IMR-90 (cell line): ENCODE measurements around the gene H2BW1. TPM values are rescaled to one million over a fixed set of nuclear protein-coding genes. Genes with fewer than 3 reads are reported as not detected.

Source experiments
- ATAC-seq: fragments of 200-7000 bp; cut with Tn5 transposase; 2 replicates; pipeline ENCODE4 v1.9.1; 2020; ENCODE audit warnings: low read depth, mild to moderate bottlenecking, moderate library complexity
- BruUV-seq: library from RNA; stranded (reverse); fragments of 400-500 nt; replicated peaks from 2 replicates; lab custom pipeline; 2021; lab: Mats Ljungman, UMichigan
- CTCF ChIA-PET: fragments of 300-600 bp; formaldehyde crosslinking; extraction: SDS; loops from one replicate; lab custom pipeline; 2021; ENCODE audit warnings: antibody characterized with exemption; lab: Yijun Ruan, JAX
- POLR2A ChIA-PET: fragments of 300-600 bp; sonication (Branson Sonifier 250); formaldehyde crosslinking; loops from one replicate; lab custom pipeline; 2022; ENCODE audit warnings: antibody characterized with exemption; ENCODE audit not compliant: unreplicated experiment; lab: Charles Lee
- DNase-seq: peaks from one replicate; pipeline ENCODE4 v3.0.0; 2013
- H2AFZ ChIP-seq: replicated peaks from 2 replicates; pipeline ENCODE3; 2013; ENCODE audit warnings: low read length, mild to moderate bottlenecking; ENCODE audit not compliant: poor library complexity
- H2AK5ac ChIP-seq: 2 replicates; pipeline ENCODE4 v1.6.1; 2013; ENCODE audit warnings: low read depth, low read length, inconsistent platforms
- H2AK9ac ChIP-seq: replicated peaks from 2 replicates; pipeline ENCODE3; 2013; ENCODE audit warnings: mild to moderate bottlenecking, low read depth, low read length, moderate library complexity; ENCODE audit not compliant: poor library complexity
- H2BK120ac ChIP-seq: 2 replicates; pipeline ENCODE4 v1.6.1; 2013; ENCODE audit warnings: low read depth, low read length, inconsistent platforms
- H2BK15ac ChIP-seq: 3 replicates; pipeline ENCODE4 v1.6.1; 2013; ENCODE audit warnings: low read depth, low read length, inconsistent platforms
- H2BK20ac ChIP-seq: 2 replicates; pipeline ENCODE4 v1.6.1; 2013; ENCODE audit warnings: low read depth, mild to moderate bottlenecking, inconsistent platforms, low read length, moderate library complexity
- H2BK5ac ChIP-seq: 2 replicates; pipeline ENCODE4 v1.6.1; 2013; ENCODE audit warnings: mild to moderate bottlenecking, low read depth, low read length, inconsistent platforms; ENCODE audit not compliant: poor library complexity, severe bottlenecking
- H3K14ac ChIP-seq: replicated peaks from 2 replicates; pipeline ENCODE4 v1.6.1; 2013; ENCODE audit warnings: low read depth, low read length, inconsistent platforms
- H3K18ac ChIP-seq: 2 replicates; pipeline ENCODE4 v1.6.1; 2013; ENCODE audit warnings: low read depth, low read length, control low read depth
- H3K23ac ChIP-seq: 2 replicates; pipeline ENCODE4 v1.6.1; 2013; ENCODE audit warnings: low read depth, low read length, inconsistent platforms
- H3K27ac ChIP-seq: 2 replicates; pipeline ENCODE4 v1.5.1; 2013; ENCODE audit warnings: mild to moderate bottlenecking, control low read depth, low read length; ENCODE audit not compliant: insufficient read depth
- H3K27me3 ChIP-seq: 2 replicates; pipeline ENCODE4 v1.6.1; 2013; ENCODE audit warnings: low read length; ENCODE audit not compliant: control insufficient read depth, insufficient read depth
- H3K36me3 ChIP-seq: 2 replicates; pipeline ENCODE4 v1.6.1; 2013; ENCODE audit warnings: low read length, mixed read lengths; ENCODE audit not compliant: control insufficient read depth, insufficient read depth
- H3K4ac ChIP-seq: 2 replicates; pipeline ENCODE4 v1.6.1; 2013; ENCODE audit warnings: low read depth, low read length, inconsistent platforms
- H3K4me1 ChIP-seq: 2 replicates; pipeline ENCODE4 v1.6.1; 2013; ENCODE audit warnings: low read length, mixed read lengths; ENCODE audit not compliant: control insufficient read depth, insufficient read depth
- H3K4me2 ChIP-seq: 2 replicates; pipeline ENCODE4 v1.6.1; 2013; ENCODE audit warnings: low read depth, mild to moderate bottlenecking, control low read depth, low read length, moderate library complexity
- H3K4me3 ChIP-seq: 2 replicates; pipeline ENCODE4 v1.5.1; 2013; ENCODE audit warnings: low read depth, mild to moderate bottlenecking, control low read depth, low read length, moderate library complexity; ENCODE audit not compliant: insufficient read depth
- H3K56ac ChIP-seq: 2 replicates; pipeline ENCODE4 v1.6.1; 2013; ENCODE audit warnings: low read length, inconsistent platforms; ENCODE audit not compliant: insufficient read depth; ENCODE audit errors: extremely low read depth
- H3K79me1 ChIP-seq, 2 experiments: 2 replicates each; pipeline ENCODE4 v1.6.1; 2013; ENCODE audit warnings: low read length in 2 of 2, inconsistent platforms in 1 of 2, low read depth in 1 of 2
- H3K9ac ChIP-seq: 2 replicates; pipeline ENCODE4 v1.6.1; 2013; ENCODE audit warnings: low read depth, low read length, control low read depth
- H3K9me1 ChIP-seq: 2 replicates; pipeline ENCODE4 v1.6.1; 2013; ENCODE audit warnings: low read length, inconsistent platforms; ENCODE audit not compliant: insufficient read depth
- H3K9me3 ChIP-seq: 2 replicates; pipeline ENCODE4 v1.6.1; 2013; ENCODE audit warnings: low read length; ENCODE audit not compliant: control insufficient read depth, insufficient read depth
- H4K20me1 ChIP-seq: 2 replicates; pipeline ENCODE4 v1.6.1; 2013; ENCODE audit warnings: low read length, inconsistent platforms; ENCODE audit not compliant: insufficient read depth
- H4K5ac ChIP-seq: 2 replicates; pipeline ENCODE4 v1.6.1; 2013; ENCODE audit warnings: mild to moderate bottlenecking, low read depth, low read length, control low read depth
- H4K8ac ChIP-seq, 2 experiments: 2 replicates each; pipeline ENCODE4 v1.6.1; 2013; ENCODE audit warnings: low read depth in 2 of 2, low read length in 2 of 2, control low read depth in 1 of 2, inconsistent platforms in 1 of 2
- H4K91ac ChIP-seq: 2 replicates; pipeline ENCODE4 v1.6.1; 2013; ENCODE audit warnings: low read depth, low read length, inconsistent platforms; ENCODE audit not compliant: insufficient read depth
- BHLHE40 ChIP-seq: fragments of 150-350 bp; IDR thresholded peaks from 2 replicates; pipeline ENCODE4 v1.6.1; 2016; ENCODE audit warnings: mild to moderate bottlenecking, low read depth, low read length
- CEBPB ChIP-seq: IDR thresholded peaks from 2 replicates; pipeline ENCODE4 v1.6.1; 2012; ENCODE audit warnings: low read depth, low read length, improper control_type of control experiment
- CHD1 ChIP-seq: IDR thresholded peaks from 2 replicates; pipeline ENCODE4 v1.6.1; 2012; ENCODE audit warnings: low read depth, low read length, improper control_type of control experiment
- FOS ChIP-seq: fragments of 150-350 bp; IDR thresholded peaks from 2 replicates; pipeline ENCODE4 v1.6.1; 2016; ENCODE audit warnings: low read depth, low read length
- MAFK ChIP-seq: IDR thresholded peaks from 2 replicates; pipeline ENCODE4 v1.6.1; 2012; ENCODE audit warnings: low read depth, low read length, improper control_type of control experiment
- MAZ ChIP-seq: IDR thresholded peaks from 2 replicates; pipeline ENCODE4 v1.6.1; 2012; ENCODE audit warnings: low read depth, mild to moderate bottlenecking, low read length, improper control_type of control experiment, moderate library complexity, borderline replicate concordance
- MXI1 ChIP-seq: IDR thresholded peaks from 2 replicates; pipeline ENCODE4 v1.6.1; 2012; ENCODE audit warnings: low read depth, mild to moderate bottlenecking, low read length, moderate library complexity, borderline replicate concordance
- NFE2L2 ChIP-seq: fragments of 150-350 bp; IDR thresholded peaks from 2 replicates; pipeline ENCODE4 v1.6.1; 2016; ENCODE audit warnings: low read depth, mild to moderate bottlenecking, low read length
- POLR2A ChIP-seq: IDR thresholded peaks from 2 replicates; pipeline ENCODE4 v1.6.1; 2012; ENCODE audit warnings: mild to moderate bottlenecking, low read depth, low read length
- RAD21 ChIP-seq: IDR thresholded peaks from 2 replicates; pipeline ENCODE4 v1.6.1; 2012; ENCODE audit warnings: low read length, improper control_type of control experiment
- RCOR1 ChIP-seq: IDR thresholded peaks from 2 replicates; pipeline ENCODE4 v1.6.1; 2012; ENCODE audit warnings: mild to moderate bottlenecking, low read length, improper control_type of control experiment; ENCODE audit not compliant: insufficient replicate concordance
- RFX5 ChIP-seq: IDR thresholded peaks from 2 replicates; pipeline ENCODE4 v1.8.0; 2012; ENCODE audit warnings: low read depth, mild to moderate bottlenecking, low read length, moderate library complexity
- SMC3 ChIP-seq: fragments of 150-350 bp; IDR thresholded peaks from 2 replicates; pipeline ENCODE4 v1.6.1; 2016; ENCODE audit warnings: low read depth, mild to moderate bottlenecking, antibody characterized with exemption, low read length, moderate library complexity
- WGBS, 2 experiments: methylation state at CpG; one replicate each; pipeline versions ENCODE4 v1.1.5 to v1.1.7; 2013; ENCODE audit warnings: missing lambda C conversion rate in 2 of 2; ENCODE audit not compliant: insufficient read length in 1 of 2; ENCODE audit errors: extremely low coverage in 2 of 2; 5-methylcytosine and 5-hydroxymethylcytosine counted together
- dilution Hi-C: fragments of 300-500 bp; cut with HindIII; formaldehyde crosslinking; loops from one replicate; pipeline ENCODE4 v1.14.3; 2018; ENCODE audit warnings: low sequenced_read_pairs; ENCODE audit not compliant: unreplicated experiment
- in situ Hi-C: fragments of 300-500 bp; cut with MboI; formaldehyde crosslinking; loops from 3 replicates; pipeline ENCODE4 v1.14.3; 2019; ENCODE audit warnings: low sequenced_read_pairs, inconsistent platforms, mixed read lengths
- intact Hi-C: fragments of 100-400 bp; cut with micrococcal nuclease; formaldehyde crosslinking; loops from 2 replicates; pipeline ENCODE4 v1.10.0; 2022
- polyA plus RNA-seq, 3 experiments: library from polyadenylated mRNA; depleted of rRNA; stranded (reverse); fragments of >200 nt; gene quantifications; 2 replicates each; pipeline ENCODE4 v1.2.3, GENCODE V29; 2012; ENCODE audit warnings: low replicate concordance in 1 of 3
- total RNA-seq: library from RNA; depleted of rRNA; stranded (reverse); fragments of >200 nt; gene quantifications from 2 replicates; pipeline ENCODE4 v1.2.3, GENCODE V29; 2012
- TF ChIP-seq, protein P1 (sequence below): conservative IDR thresholded peaks from 2 replicates; pipeline ENCODE4 v1.5.1; 2012; ENCODE audit warnings: mild to moderate bottlenecking, low read depth, low read length, improper control_type of control experiment
- TF ChIP-seq, protein P2 (sequence below): fragments of 150-350 bp; IDR thresholded peaks from 2 replicates; pipeline ENCODE4 v1.6.1; 2016; ENCODE audit warnings: low read depth, mild to moderate bottlenecking, low read length, moderate library complexity, borderline replicate concordance
- TF ChIP-seq, protein P3 (sequence below): fragments of 150-350 bp; IDR thresholded peaks from 2 replicates; pipeline ENCODE4 v1.6.1; 2017; ENCODE audit warnings: mild to moderate bottlenecking, antibody characterized with exemption, low read length, low read depth

H2BW1 gene
- total and polyA plus RNA-seq, 2 of the 4 experiments (the other 2 are of a cell fraction): not detected

DNA sequence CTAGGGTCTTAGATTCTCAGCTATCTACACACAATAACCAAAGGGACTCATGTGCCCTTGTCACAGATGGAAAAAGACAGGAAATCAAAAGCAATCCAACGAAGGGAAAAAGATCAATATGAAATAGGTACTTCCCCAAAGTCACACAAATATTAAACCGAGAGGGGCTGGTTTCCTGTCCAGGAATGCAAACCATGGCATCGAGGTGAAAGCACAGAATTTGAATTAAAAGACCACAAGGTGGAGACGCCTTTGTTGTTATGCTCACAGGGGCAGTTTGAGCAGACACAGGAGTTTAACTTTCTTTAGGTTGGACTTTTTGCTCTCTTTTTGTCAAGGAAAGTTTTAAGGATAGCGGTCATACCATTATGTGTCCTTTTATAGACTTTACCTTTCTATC lies 14.3 kb downstream of the H2BW1 start:
- Histone ChIP-seq H4K5ac (no peak overlapping the region), H3K79me1 (no peaks in the 10 kb centered on the region)

More for the DNA sequence above, 14.3 kb downstream of the H2BW1 start:
- in situ Hi-C loops (no loop called here), intact Hi-C loops (no loop called here), dilution Hi-C loops (no loop called here)
- Histone ChIP-seq H3K4me3 (no peak overlapping the region), H2BK15ac (no peak overlapping the region), H2BK20ac (no peak overlapping the region), H4K8ac (no peak overlapping the region), H2BK5ac (no peak overlapping the region), H2AK5ac (no peak overlapping the region), H4K20me1 (no peaks in the 10 kb centered on the region), H3K56ac (no peak overlapping the region), H2AK9ac (no peak overlapping the region), H3K14ac (no peak overlapping the region), H4K91ac (no peak overlapping the region), H3K4me1 (no peaks in the 10 kb centered on the region), H3K18ac (no peak overlapping the region), H2AFZ (no peak overlapping the region), H3K9me3 (no peaks in the 10 kb centered on the region), H3K36me3 (no peaks in the 10 kb centered on the region), H3K4me2 (no peak overlapping the region), H3K27me3 (peaks cover 24% of the 10 kb centered on the region), H3K27ac (no peak overlapping the region), H3K9ac (no peak overlapping the region), H3K9me1 (no peaks in the 10 kb centered on the region), H3K4ac (no peak overlapping the region), H2BK120ac (no peak overlapping the region), H3K23ac (no peak overlapping the region)
- ATAC-seq: no peak
- no TSS peak for BruUV-seq
- ChIA-PET POLR2A (no interaction called here), CTCF (no interaction called here)
- DNase-seq: no peak
- no peak for TF ChIP-seq FOS
- TF ChIP-seq, protein P1, sequence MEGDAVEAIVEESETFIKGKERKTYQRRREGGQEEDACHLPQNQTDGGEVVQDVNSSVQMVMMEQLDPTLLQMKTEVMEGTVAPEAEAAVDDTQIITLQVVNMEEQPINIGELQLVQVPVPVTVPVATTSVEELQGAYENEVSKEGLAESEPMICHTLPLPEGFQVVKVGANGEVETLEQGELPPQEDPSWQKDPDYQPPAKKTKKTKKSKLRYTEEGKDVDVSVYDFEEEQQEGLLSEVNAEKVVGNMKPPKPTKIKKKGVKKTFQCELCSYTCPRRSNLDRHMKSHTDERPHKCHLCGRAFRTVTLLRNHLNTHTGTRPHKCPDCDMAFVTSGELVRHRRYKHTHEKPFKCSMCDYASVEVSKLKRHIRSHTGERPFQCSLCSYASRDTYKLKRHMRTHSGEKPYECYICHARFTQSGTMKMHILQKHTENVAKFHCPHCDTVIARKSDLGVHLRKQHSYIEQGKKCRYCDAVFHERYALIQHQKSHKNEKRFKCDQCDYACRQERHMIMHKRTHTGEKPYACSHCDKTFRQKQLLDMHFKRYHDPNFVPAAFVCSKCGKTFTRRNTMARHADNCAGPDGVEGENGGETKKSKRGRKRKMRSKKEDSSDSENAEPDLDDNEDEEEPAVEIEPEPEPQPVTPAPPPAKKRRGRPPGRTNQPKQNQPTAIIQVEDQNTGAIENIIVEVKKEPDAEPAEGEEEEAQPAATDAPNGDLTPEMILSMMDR: no peak
- TF ChIP-seq CHD1: no peak
- TF ChIP-seq, protein P2, sequence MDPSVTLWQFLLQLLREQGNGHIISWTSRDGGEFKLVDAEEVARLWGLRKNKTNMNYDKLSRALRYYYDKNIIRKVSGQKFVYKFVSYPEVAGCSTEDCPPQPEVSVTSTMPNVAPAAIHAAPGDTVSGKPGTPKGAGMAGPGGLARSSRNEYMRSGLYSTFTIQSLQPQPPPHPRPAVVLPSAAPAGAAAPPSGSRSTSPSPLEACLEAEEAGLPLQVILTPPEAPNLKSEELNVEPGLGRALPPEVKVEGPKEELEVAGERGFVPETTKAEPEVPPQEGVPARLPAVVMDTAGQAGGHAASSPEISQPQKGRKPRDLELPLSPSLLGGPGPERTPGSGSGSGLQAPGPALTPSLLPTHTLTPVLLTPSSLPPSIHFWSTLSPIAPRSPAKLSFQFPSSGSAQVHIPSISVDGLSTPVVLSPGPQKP: no peak
- no peak for TF ChIP-seq RFX5
- no peak for TF ChIP-seq NFE2L2
- TF ChIP-seq RCOR1: no peak
- no peak for TF ChIP-seq MAFK
- no peak for TF ChIP-seq SMC3
- no peak for TF ChIP-seq MXI1
- TF ChIP-seq MAZ: no peak
- TF ChIP-seq RAD21: no peak
- no peak for TF ChIP-seq CEBPB
- no peak for TF ChIP-seq POLR2A
- TF ChIP-seq, protein P3, sequence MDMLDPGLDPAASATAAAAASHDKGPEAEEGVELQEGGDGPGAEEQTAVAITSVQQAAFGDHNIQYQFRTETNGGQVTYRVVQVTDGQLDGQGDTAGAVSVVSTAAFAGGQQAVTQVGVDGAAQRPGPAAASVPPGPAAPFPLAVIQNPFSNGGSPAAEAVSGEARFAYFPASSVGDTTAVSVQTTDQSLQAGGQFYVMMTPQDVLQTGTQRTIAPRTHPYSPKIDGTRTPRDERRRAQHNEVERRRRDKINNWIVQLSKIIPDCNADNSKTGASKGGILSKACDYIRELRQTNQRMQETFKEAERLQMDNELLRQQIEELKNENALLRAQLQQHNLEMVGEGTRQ: no peak
- no peak for TF ChIP-seq BHLHE40
- no CpG with 5 or more reads among the region's 5 CpGs for WGBS, 2 experiments
